Stimulated activated memory B cell treated with anti-CD40 and anti-IgM and Interleukin-4, amounts not matched to agents 10 μg/mL and 1 μg/mL and 100 μg/mL, for 72 hours (primary cell): ENCODE results near the gene ASB8.

Experiments used
- ATAC-seq: fragments of 150-1000 bp; cut with Tn5 transposase; 2 replicates; pipeline ENCODE4 v1.10.0; 2021
- H3K27ac Mint-ChIP-seq: one replicate; pipeline ENCODE4 v1.8.0; 2022; ENCODE audit warnings: mild to moderate bottlenecking, mixed read lengths
- H3K27me3 Mint-ChIP-seq: one replicate; pipeline ENCODE4 v1.8.0; 2022; ENCODE audit warnings: mixed read lengths
- H3K36me3 Mint-ChIP-seq: one replicate; pipeline ENCODE4 v1.8.0; 2022; ENCODE audit warnings: mixed read lengths
- H3K4me1 Mint-ChIP-seq: one replicate; pipeline ENCODE4 v1.8.0; 2022; ENCODE audit warnings: mixed read lengths
- H3K4me3 Mint-ChIP-seq: one replicate; pipeline ENCODE4 v1.8.0; 2022; ENCODE audit warnings: mild to moderate bottlenecking, moderate library complexity, mixed read lengths
- H3K9me3 Mint-ChIP-seq: one replicate; pipeline ENCODE4 v1.8.0; 2022; ENCODE audit warnings: mixed read lengths

ASB8 gene

DNA sequence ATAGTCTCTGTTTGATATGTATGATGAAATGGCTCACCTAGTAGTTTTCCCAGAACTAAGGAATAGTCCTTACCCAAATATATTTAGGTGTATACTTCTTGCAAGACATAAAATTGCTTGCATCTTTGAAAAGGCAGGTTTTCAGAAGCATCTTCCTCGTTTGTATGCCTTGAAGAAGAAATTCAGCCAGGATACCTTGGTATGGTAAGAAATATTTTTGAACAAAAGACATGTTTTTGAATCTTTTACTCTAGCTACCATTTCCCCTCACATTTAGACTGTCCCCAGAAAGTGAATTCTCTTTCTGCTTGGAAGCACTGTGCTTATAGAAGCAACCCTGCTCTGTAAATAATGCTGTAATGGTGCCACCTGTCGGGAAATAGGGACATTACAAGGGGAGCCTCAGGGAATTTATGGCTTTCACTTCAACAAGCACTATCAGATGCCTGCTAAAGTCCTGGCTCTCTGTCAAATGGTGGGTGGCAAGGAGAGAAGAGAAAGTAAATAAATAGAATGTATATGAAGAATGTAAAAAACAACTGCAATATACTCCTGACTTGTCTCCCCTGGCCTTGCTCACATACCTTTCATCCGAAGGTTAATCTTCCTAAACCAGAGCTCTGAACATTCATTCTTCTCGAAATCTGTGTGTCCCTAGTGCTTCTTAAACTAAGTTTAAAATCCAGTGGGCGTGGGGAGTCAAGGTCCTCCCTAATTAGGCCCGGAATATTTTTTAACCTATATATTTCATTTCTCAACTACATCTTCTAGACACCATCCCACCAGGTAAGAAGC, 32.2 kb upstream of the ASB8 start:
- Mint-ChIP-seq H3K27me3 (peaks cover 26% of the 10 kb centered on the region), H3K4me1 (peaks cover 20% of the 10 kb centered on the region), H3K27ac (no peak overlapping the region)

DNA sequence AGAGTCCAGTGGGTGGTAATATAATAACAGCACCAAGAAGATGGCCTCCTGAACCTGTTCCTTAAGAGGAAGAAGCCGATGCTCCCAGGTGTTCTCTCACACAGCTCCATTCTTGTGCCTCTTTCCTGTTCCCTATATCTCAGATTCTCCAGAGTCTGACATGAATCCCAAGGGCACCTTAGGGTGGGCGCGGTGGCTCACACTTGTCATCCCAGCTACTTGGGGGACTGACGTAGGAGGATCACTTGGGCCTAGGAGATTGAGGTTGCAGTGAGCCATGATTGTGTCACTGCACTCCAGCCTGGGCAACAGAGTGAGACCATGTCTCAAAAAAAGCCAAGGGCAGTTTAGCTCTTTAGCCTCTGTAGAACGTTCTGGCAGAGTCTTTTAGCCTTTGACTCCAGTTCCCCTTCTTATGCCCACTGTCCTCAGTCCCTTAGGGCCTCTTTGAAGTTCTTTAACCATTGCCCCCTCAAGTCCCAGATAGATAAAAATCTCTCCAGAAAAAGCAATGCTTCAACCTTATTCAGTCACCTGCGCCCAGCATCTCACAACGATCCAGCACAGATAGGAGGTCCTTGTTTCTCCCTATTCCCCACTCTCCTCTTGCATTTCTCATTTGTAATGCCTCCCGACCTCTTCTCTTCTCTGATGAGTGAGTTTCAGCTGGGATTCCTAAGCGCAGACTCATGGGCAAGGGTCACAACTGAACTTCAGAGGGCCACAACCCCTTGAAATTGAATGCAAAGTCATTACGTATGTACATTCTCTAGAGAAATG, 30.8 kb upstream of the ASB8 start:
- no peaks in the 10 kb centered on the region for H3K9me3 Mint-ChIP-seq
- H3K27me3 Mint-ChIP-seq, result peaks cover 19% of the 10 kb centered on the region
- no peak overlapping the region for H3K4me3 Mint-ChIP-seq
- no peak for ATAC-seq
- H3K4me1 Mint-ChIP-seq, result peaks cover 26% of the 10 kb centered on the region
- H3K27ac Mint-ChIP-seq, result no peak overlapping the region
- H3K36me3 Mint-ChIP-seq, result no peaks in the 10 kb centered on the region

More for the DNA sequence above, 32.2 kb upstream of the ASB8 start:
- peak; percentile 66 for ATAC-seq
- Mint-ChIP-seq H3K4me3 (no peak overlapping the region), H3K9me3 (no peaks in the 10 kb centered on the region), H3K36me3 (no peaks in the 10 kb centered on the region)

DNA sequence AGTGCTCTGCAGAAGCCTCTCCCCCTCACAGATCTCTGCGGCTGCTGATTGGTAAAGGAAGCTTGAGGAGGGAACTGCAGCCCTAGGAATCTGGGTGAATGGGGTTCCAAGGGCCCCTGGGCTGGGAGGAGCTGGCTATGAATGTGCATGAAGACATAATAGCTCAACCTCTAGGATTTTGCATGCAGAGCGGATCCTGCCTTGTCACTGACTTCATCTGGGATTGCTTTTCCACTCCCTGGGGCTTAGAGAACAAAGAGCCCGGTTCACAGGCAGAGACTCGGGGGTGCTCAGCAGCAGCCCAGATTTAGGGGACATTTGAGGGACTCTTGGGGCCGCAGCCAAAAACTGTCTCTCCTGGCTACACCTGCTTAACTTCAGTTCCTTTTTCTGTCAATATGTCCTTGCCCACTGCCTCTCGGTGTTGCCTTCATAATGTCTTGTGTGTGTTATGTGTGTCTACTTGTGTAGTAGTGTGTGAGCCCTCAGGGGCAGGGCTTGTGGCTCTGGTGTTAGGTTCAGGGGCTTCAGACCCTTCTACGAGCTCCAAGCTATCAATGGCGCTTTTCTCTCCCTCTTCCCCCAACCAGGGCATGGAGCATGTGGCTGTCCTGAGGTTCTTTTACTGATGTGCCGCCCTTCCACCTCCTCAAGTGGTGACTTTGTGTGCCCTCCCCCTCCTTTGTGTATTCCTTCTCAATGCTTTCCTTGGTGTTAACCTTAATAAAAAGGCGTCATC, 28.0 kb upstream of the ASB8 start:
- Mint-ChIP-seq H3K4me1 (peaks cover 32% of the 10 kb centered on the region), H3K36me3 (no peaks in the 10 kb centered on the region), H3K9me3 (no peaks in the 10 kb centered on the region), H3K27ac (no peak overlapping the region), H3K27me3 (peaks cover 27% of the 10 kb centered on the region), H3K4me3 (no peak overlapping the region)
- no peak for ATAC-seq

DNA sequence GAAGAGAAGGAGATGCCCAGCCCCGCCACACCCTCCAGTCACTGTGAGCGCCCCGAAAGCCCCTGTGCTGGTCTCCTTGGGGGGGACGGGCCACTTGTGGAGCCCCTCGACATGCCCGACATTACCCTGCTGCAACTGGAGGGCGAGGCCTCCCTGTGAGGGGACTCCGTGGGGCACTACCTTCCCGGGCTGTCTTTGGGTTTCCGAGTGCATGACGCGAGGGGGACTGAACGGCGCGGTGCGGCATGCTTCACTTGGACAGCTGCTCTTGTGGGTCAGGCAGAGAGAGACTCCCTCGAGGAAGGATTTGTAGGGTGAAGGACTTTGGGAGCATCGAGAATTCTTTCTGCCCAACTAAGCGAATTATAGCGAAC, 27.2 kb upstream of the ASB8 start:
- Mint-ChIP-seq H3K9me3 (no peaks in the 10 kb centered on the region), H3K4me3 (peak overlapping the region; percentile 91), H3K27ac (no peak overlapping the region), H3K36me3 (no peaks in the 10 kb centered on the region), H3K27me3 (peaks cover 32% of the 10 kb centered on the region), H3K4me1 (peaks cover 32% of the 10 kb centered on the region)
- no peak for ATAC-seq

DNA sequence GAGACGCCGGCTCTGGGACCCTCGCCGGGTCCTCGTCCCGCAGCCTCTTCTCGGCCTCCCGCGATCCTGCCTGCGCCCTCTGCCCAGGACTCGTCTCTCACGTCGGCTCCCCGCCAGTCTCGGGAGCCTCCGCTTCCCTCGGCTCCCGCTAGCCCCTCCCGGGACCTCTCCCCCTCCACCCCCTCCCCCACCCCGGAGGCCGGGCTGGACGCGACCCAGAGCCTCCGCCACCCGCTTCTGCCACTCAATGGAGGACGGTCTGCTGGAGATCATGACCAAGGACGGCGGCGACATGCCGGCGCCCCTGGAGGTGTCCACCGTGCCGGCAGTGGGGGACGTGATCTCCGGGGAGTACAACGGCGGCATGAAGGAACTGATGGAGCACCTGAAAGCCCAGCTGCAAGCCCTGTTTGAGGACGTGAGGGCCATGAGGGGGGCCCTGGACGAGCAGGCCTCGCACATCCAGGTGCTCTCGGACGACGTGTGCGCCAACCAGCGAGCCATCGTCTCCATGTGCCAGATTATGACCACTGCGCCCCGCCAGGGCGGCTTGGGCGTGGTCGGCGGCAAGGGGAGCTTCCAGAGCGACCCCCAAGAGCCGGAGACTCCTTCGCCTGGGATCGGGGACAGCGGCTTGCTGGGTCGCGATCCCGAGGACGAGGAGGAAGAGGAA, 26.7 kb upstream of the ASB8 start:
- Mint-ChIP-seq H3K27ac (peak overlapping the region; percentile 43), H3K4me1 (peaks cover 32% of the 10 kb centered on the region)

DNA sequence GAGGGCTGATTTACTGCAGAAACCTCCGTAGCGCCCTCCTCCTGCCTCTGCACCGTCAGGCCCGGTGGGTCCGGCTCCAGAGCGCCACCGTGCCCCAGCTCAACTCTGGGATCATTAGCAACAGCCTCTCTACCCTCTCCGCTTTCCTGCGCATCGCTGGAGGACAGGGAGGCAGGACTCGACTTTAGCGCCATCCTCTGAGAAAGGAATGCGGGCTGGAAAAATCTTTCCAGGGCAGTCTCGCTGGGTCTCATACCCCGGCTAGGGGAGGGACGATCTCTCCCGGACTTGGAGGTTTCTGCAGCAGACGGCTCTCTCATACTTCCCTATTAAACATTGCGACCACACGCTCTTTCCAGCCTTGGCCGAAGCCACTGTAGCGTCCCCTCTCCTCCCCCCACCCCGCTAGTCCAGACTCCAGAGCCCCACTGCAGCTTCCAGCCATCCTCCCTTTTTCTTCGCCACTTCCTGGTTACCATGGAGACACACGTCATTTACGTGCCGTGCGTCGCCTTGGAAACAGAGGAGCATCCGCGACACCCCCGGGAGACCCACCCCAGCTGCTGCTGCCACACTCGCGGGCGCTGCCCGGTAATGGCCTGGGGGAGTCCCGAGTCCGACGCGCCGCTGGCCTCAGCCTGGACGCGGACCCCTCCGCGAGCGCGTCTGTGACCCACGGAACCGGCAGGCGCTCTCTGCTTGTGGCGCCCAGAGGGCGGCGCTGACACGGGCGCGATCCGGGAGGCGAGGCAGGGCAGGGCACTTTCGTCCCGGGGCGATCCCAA, 26.0 kb upstream of the ASB8 start, which contains the start of gene CCDC184:
TSS of gene CCDC184 (plus strand) at position 554 of the 785 bp plus-strand sequence. CDS start 479 bp downstream, outside the sequence.
- peak within 1 kb of the TSS; percentile 91 for H3K4me3 Mint-ChIP-seq
- H3K36me3 Mint-ChIP-seq, result no peaks in the 10 kb centered on the region
- H3K9me3 Mint-ChIP-seq, result no peaks in the 10 kb centered on the region
- peaks cover 44% of the 10 kb centered on the region for H3K27me3 Mint-ChIP-seq
- H3K27ac Mint-ChIP-seq, result peak within 1 kb of the TSS; percentile 43
- peaks cover 32% of the 10 kb centered on the region for H3K4me1 Mint-ChIP-seq
- ATAC-seq, result peak; percentile 82

More for the DNA sequence above, 26.7 kb upstream of the ASB8 start:
- peak; percentile 40 for ATAC-seq
- H3K4me3 Mint-ChIP-seq, result peak overlapping the region; percentile 91
- H3K36me3 Mint-ChIP-seq, result no peaks in the 10 kb centered on the region
- H3K27me3 Mint-ChIP-seq, result peaks cover 37% of the 10 kb centered on the region
- no peaks in the 10 kb centered on the region for H3K9me3 Mint-ChIP-seq

DNA sequence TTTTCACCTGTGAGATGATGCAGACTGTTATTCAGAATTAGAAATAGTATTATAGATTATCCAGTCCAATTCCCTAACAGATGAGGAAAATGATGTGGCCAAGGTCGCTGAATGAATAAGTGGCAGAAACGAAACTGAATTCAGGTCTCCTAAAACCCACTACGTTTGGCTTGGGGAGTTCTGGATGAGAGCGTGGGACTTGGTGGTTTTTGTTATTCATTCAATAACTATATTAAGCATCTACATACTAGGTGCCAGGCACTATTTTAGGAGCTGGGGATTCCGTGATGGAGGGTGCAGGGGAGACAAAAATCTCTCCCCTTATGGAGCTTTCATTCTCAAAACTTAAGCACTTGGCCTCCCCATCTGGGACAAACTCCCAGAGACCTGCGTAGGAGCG, 25.3 kb upstream of the ASB8 start:
- no peak for ATAC-seq
- Mint-ChIP-seq H3K27me3 (peaks cover 44% of the 10 kb centered on the region), H3K4me3 (peak overlapping the region; percentile 91), H3K9me3 (no peaks in the 10 kb centered on the region), H3K27ac (peak overlapping the region; percentile 43), H3K36me3 (no peaks in the 10 kb centered on the region), H3K4me1 (peaks cover 32% of the 10 kb centered on the region)

DNA sequence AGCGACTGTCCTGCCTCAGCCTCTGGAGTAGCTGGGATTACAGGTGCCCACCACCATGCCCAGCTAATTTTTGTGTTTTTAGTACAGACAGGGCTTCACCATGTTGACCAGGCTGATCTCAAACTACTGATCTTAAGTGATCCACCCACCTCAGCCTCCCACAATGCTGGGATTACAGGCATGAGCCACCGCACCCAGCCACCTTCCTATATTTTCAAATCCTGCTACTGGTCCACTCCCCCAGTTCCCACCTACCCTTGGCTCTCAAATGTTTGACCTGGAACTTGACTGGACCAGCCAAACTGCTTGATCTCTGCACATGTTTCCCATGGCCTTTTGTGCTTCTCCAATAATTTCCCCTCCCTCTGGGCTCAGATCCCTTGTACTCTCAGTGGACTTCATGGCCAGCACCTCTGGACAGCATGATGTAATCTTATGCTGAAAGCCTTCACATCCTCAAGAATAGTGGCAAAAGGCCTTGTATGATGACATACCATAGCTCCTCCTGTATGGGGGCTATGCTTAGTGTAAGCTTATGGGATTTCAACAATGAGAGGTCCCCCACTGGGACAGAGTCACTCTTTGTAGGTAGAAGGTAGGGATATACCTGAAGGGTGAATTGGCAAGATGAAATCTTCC, 23.7 kb upstream of the ASB8 start:
- no peak for ATAC-seq
- H3K27ac Mint-ChIP-seq, result no peak overlapping the region
- no peak overlapping the region for H3K4me3 Mint-ChIP-seq
- no peaks in the 10 kb centered on the region for H3K9me3 Mint-ChIP-seq
- H3K36me3 Mint-ChIP-seq, result no peaks in the 10 kb centered on the region
- peaks cover 54% of the 10 kb centered on the region for H3K27me3 Mint-ChIP-seq
- H3K4me1 Mint-ChIP-seq, result peaks cover 27% of the 10 kb centered on the region

DNA sequence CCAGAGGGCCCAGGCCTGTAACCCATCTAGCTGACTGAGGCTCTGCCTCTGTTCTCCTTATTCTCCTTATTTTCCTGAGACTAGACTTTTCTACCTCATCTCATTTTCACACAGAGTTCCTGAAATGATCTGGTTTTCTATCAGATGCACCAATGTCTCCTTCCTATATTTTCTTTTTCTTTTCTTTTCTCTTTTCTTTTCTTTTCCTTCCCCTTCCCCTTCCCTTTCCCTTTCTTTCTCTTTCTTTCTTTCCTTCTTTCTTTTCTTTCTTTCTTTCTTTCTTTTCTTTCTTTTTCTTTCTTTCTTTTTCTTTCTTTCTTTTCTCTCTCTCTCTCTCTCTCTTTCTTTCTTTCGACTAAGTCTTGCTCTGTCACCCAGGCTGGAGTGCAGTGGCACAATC, 23.1 kb upstream of the ASB8 start:
- no peak overlapping the region for H3K4me3 Mint-ChIP-seq
- H3K4me1 Mint-ChIP-seq, result peaks cover 21% of the 10 kb centered on the region
- ATAC-seq, result no peak
- no peak overlapping the region for H3K27ac Mint-ChIP-seq
- no peaks in the 10 kb centered on the region for H3K36me3 Mint-ChIP-seq
- H3K9me3 Mint-ChIP-seq, result no peaks in the 10 kb centered on the region
- peaks cover 54% of the 10 kb centered on the region for H3K27me3 Mint-ChIP-seq

DNA sequence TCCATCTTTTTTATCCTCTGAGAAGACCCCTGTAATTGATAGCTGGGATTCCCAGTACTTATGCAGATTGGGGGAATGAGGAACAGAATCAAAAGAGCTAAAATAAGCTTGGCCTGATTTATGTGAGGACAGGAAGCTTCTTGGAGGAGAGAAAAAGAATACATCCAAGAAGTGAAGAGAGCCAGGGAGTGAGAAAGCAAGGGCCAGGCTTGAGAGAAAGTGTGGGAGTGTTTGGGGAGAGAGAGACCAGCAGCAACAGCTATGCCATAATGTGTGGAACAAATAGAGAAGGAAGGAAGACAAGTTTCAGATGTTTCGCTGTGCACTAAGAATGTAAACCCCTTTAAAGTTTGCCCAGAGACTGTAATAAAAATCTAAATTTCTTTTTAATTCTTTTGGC, 22.2 kb upstream of the ASB8 start:
- Mint-ChIP-seq H3K9me3 (no peaks in the 10 kb centered on the region), H3K27ac (no peak overlapping the region), H3K4me3 (no peak overlapping the region), H3K4me1 (peaks cover 12% of the 10 kb centered on the region), H3K27me3 (peaks cover 47% of the 10 kb centered on the region), H3K36me3 (no peaks in the 10 kb centered on the region)
- ATAC-seq, result no peak

DNA sequence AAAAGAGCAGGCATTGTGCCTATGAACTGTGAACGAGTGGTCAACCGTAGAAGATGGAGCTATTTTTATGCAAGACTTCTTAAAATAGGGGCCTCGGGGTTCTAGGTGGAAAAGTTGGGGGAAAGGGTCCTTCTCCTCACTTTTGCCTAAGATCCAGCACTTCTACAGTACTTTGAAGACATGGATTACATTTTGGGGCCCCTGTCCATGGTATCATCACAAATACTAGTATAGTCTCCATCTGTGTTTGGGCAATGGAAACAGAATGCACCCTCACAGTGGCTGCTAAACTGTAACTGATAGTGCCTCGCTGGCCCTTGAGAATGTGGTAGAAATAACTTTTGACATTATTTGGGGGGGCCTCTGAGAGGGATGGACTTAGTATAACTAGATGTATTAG, 20.7 kb upstream of the ASB8 start:
- ATAC-seq, result no peak
- H3K36me3 Mint-ChIP-seq, result no peaks in the 10 kb centered on the region
- H3K4me3 Mint-ChIP-seq, result no peak overlapping the region
- peaks cover 7% of the 10 kb centered on the region for H3K4me1 Mint-ChIP-seq
- H3K9me3 Mint-ChIP-seq, result no peaks in the 10 kb centered on the region
- H3K27ac Mint-ChIP-seq, result no peak overlapping the region
- H3K27me3 Mint-ChIP-seq, result peaks cover 41% of the 10 kb centered on the region

DNA sequence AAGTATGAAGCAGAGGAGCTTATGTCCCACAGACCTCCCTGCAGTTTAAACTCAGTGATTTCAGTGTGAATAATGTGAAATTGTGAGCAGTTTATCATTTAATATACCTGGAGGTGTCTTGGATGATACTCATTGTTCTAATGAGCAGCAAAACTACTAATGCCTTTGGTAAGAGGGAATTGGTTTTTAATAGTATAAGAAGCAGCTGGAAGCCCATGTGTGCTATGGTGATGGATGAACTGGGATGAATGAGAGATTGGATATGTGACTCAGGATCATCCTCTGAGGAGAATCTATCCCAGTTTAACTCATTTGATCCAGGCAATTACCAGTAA, 19.1 kb upstream of the ASB8 start:
- Mint-ChIP-seq H3K36me3 (no peaks in the 10 kb centered on the region), H3K4me3 (no peak overlapping the region), H3K4me1 (no peaks in the 10 kb centered on the region), H3K27me3 (peaks cover 40% of the 10 kb centered on the region), H3K27ac (no peak overlapping the region), H3K9me3 (no peaks in the 10 kb centered on the region)
- ATAC-seq, result no peak

DNA sequence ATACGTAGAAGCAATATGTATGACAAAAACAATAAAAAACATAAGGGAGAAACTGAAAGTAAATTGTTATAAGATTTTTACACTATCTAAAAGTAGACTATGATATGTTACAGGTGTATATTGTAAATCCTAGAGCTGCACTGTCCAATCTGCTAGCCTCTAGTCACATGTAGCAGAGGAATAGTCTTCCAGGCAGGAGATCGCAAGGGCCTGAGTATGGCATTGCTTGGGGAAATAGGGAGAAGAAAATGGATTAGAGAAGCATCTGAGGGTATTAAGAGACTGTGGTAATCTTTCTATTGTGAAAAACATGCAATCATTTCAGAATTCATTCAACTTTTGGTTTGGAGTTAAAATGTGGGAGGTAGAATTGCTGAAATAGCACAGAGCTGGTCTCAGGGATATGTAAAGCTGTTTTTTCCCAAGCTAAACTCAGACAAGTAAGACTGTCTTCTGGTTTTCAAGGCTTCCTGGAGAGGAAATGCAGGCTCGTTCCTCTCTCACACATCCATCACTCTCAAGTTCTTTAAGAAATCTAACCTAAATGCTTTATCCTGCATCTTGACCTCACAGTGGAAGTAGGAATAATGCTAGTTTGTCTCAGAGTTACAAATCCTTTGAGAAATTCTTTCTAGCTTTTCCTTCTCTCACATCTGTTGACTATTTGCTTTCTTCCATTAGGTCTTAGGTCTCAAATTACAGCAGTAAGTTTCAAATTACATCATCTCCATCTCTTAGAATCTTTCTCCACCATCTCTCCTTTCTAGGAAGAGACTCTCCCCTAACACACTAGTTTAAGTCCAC, 18.5 kb upstream of the ASB8 start:
- H3K27me3 Mint-ChIP-seq, result peaks cover 34% of the 10 kb centered on the region
- H3K36me3 Mint-ChIP-seq, result no peaks in the 10 kb centered on the region
- no peaks in the 10 kb centered on the region for H3K9me3 Mint-ChIP-seq
- no peak overlapping the region for H3K27ac Mint-ChIP-seq
- H3K4me1 Mint-ChIP-seq, result no peaks in the 10 kb centered on the region
- no peak for ATAC-seq
- H3K4me3 Mint-ChIP-seq, result no peak overlapping the region
